Femur (tissue), 1 donor: ENCODE data around the gene DGKG.

Experiments
- DNase-seq: peaks from one replicate; pipeline ENCODE4 v3.0.0-alpha.2; 2017

Gene DGKG

DNA sequence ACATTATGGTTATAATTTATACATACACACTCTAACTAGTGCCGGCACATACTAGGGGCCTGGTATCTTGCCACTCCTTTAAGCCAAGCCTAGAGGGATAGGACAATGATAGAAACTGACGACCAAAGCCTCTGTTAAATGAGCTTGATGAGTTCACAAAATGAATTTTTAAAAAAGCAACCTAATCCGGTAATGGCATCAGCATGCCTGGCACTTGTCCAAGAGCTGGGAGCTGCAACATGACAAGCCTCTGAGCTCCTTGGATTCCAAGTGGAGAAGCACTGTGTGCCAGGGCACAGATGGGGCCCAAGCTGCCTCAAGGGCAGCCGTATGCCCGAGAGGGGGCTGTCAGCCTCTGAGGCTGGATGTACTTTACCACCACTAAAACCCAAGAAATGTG, 262.9 kb downstream of the DGKG start:
- peak; percentile 63 for DNase-seq

DNA sequence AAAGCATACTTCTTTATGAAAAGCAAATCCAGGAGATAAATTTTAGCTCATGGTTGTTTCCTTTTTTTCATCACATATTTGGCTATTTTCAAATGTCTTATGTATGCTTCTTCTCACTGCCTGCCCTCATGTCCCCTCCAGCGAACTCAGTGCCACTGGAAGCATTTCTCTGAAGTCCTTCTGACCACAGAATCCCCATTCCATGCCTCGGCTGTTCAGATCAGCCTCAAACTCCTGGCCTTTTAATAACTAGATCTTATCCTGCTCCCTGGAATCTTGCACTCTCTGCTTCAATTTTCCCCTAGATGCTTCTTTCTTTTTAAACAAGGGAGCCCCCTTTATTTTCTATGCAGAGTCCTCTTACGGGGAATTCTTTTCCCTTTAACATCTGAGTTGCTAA, 263.3 kb downstream of the DGKG start:
- no peak for DNase-seq

DNA sequence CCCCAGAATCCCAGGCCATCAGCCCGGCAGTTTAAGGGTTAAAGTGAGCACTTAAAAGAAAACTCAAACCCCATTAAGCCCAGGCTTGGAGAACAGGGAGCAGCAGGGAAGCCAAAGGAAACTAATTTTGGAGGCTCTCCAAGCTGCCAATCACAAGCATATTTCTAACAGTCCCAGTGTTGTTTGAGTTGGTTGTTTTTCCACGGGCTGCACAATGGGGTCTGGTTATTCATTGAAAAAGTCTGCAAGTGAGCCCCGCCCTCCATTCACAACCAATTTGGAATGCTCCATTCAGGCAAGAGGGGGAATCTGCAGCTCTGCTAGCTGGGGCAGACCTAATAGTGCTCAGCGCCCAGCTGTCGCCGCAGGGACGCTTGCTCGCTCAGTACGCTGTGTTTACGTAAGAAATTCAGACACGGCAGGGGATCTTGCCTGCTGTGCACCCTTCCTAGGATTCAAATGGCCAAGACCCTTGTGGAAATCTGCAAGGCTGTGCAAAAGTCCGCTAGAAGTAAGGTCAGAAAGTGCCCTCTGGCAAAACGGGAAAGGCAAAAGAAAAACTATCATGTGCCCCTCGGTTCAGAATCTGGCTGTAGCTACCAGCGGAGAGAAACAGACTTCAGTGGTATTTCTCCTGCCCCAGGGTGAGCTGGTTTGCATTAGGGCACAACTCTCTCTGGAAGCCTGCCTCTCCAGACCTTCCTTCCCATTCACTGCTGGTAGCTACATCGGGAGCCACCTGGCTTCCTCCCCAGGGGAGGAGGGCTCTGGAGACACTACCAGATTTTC, 264.2 kb downstream of the DGKG start:
- DNase-seq: peak; percentile 87

DNA sequence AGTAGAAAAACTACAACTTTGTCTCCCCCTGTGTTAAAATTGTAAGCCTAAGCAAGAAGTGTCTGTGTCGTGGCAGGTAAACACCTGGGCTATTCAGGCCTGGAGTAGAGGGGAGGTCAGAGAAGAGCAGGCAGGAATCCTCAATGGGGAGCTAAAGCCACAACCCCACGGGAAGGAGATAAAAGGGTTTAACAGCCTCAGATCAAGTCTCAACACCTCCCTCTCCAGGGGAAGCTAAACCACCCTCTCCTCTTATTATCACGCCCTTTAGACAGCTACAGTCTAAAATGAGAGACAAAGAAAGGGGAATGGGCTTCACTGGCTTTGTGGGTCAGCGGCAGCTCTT, 264.7 kb downstream of the DGKG start:
- no peak for DNase-seq
